Effector memory CD4-positive, alpha-beta T cell (primary cell): ENCODE measurements around the gene ZNF121.
A peak's percentile ranks its signal among the peaks of the same experiment; 100 is the strongest.

Source experiments
- DNase-seq, 3 donors: peaks; one replicate each; pipeline ENCODE4 v3.0.0-alpha.2; 2020
- H3K27ac ChIP-seq: 2 replicates; pipeline ENCODE4 v1.7.0; 2013; ENCODE audit warnings: mild to moderate bottlenecking, low read length, moderate library complexity; ENCODE audit not compliant: insufficient read depth, poor library complexity, severe bottlenecking
- H3K27me3 ChIP-seq: replicated peaks from 2 replicates; pipeline ENCODE4 v1.7.0; 2013; ENCODE audit warnings: mild to moderate bottlenecking, low read length; ENCODE audit not compliant: insufficient read depth, control insufficient read depth, poor library complexity, severe bottlenecking
- H3K36me3 ChIP-seq: 2 replicates; pipeline ENCODE4 v1.7.0; 2013; ENCODE audit warnings: mild to moderate bottlenecking, low read length, moderate library complexity; ENCODE audit not compliant: control insufficient read depth, insufficient read depth
- H3K4me1 ChIP-seq: 2 replicates; pipeline ENCODE4 v1.7.0; 2013; ENCODE audit warnings: low read length, mild to moderate bottlenecking; ENCODE audit not compliant: control insufficient read depth, insufficient read depth, poor library complexity, severe bottlenecking
- H3K4me3 ChIP-seq: 2 replicates; pipeline ENCODE4 v1.7.0; 2013; ENCODE audit warnings: low read length, low read depth, mild to moderate bottlenecking; ENCODE audit not compliant: insufficient read depth, poor library complexity, severe bottlenecking
- H3K9me3 ChIP-seq: 2 replicates; pipeline ENCODE4 v1.7.0; 2013; ENCODE audit warnings: mild to moderate bottlenecking, low read length, moderate library complexity; ENCODE audit not compliant: control insufficient read depth
- total RNA-seq, 3 donors: gene quantifications; one replicate each; lab custom pipeline; 2026; lab: John Stamatoyannopoulos, UW

The ZNF121 gene
- 78.8 to 89.9 (median 83.3) reads per million in 3 donors for total RNA-seq

GRCh38 chr19:9584073-9584833 is at the start of gene ZNF121:
TSS of gene ZNF121 (minus strand) at chr19:9584504. CDS start at chr19:9568097, 16,407 bp downstream.
- H3K9me3 ChIP-seq = no peaks in the 10 kb centered on the region
- H3K27me3 ChIP-seq = no peaks in the 10 kb centered on the region
- H3K4me3 ChIP-seq = peak within 1 kb of the TSS; percentile 98
- peaks cover 10% of the 10 kb centered on the region for H3K4me1 ChIP-seq
- H3K36me3 ChIP-seq = peaks cover 3% of the 10 kb centered on the region
- DNase-seq = peak; percentile 52 to 71 (median 56)
- H3K27ac ChIP-seq = peak within 1 kb of the TSS; percentile 94

- no peaks in the 10 kb centered on the region for H3K27me3 ChIP-seq
- H3K4me3 ChIP-seq = no peak overlapping the region
- H3K4me1 ChIP-seq = no peaks in the 10 kb centered on the region
- peaks cover 5% of the 10 kb centered on the region for H3K36me3 ChIP-seq
- no peak overlapping the region for H3K27ac ChIP-seq
- no peak for DNase-seq
- no peaks in the 10 kb centered on the region for H3K9me3 ChIP-seq
Observed at GRCh38 chr19:9627856-9628255, 43.6 kb upstream of the ZNF121 start.

GRCh38 chr19:9622531-9622930 is 38.2 kb upstream of the ZNF121 start:
- no peak for DNase-seq
- no peak overlapping the region for H3K4me3 ChIP-seq
- peaks cover 8% of the 10 kb centered on the region for H3K4me1 ChIP-seq
- peaks cover 14% of the 10 kb centered on the region for H3K36me3 ChIP-seq
- H3K9me3 ChIP-seq = no peaks in the 10 kb centered on the region
- H3K27me3 ChIP-seq = no peaks in the 10 kb centered on the region
- H3K27ac ChIP-seq = no peak overlapping the region

- peak within 1 kb of the TSS; percentile 94 for H3K27ac ChIP-seq
- peak; percentile 78 to 85 (median 83) for DNase-seq
- H3K36me3 ChIP-seq = peaks cover 16% of the 10 kb centered on the region
- H3K9me3 ChIP-seq = no peaks in the 10 kb centered on the region
- H3K4me3 ChIP-seq = peak within 1 kb of the TSS; percentile 87
- H3K27me3 ChIP-seq = no peaks in the 10 kb centered on the region
- H3K4me1 ChIP-seq = peaks cover 8% of the 10 kb centered on the region
Observed at GRCh38 chr19:9621156-9622037, 37.1 kb upstream of the ZNF121 start, which contains the start of gene ZNF561. TSS of gene ZNF561 (minus strand) at chr19:9621232. CDS start at chr19:9619456, 1,776 bp downstream.

- Histone ChIP-seq H3K27me3 (no peaks in the 10 kb centered on the region), H3K9me3 (no peaks in the 10 kb centered on the region), H3K4me1 (peaks cover 8% of the 10 kb centered on the region), H3K36me3 (peaks cover 20% of the 10 kb centered on the region), H3K27ac (peak overlapping the region; percentile 94), H3K4me3 (peak overlapping the region; percentile 87)
- no peak for DNase-seq
Observed at GRCh38 chr19:9620842-9621155, 36.5 kb upstream of the ZNF121 start.

- Histone ChIP-seq H3K4me3 (no peak overlapping the region), H3K36me3 (peaks cover 68% of the 10 kb centered on the region), H3K4me1 (peaks cover 3% of the 10 kb centered on the region), H3K27ac (no peak overlapping the region), H3K27me3 (no peaks in the 10 kb centered on the region), H3K9me3 (peaks cover 11% of the 10 kb centered on the region)
- DNase-seq = no peak
Observed at GRCh38 chr19:9615844-9616243, 31.5 kb upstream of the ZNF121 start.

GRCh38 chr19:9610484-9611113 is 26.3 kb upstream of the ZNF121 start:
- no peaks in the 10 kb centered on the region for H3K4me1 ChIP-seq
- peaks cover 56% of the 10 kb centered on the region for H3K36me3 ChIP-seq
- H3K4me3 ChIP-seq = no peak overlapping the region
- peaks cover 30% of the 10 kb centered on the region for H3K9me3 ChIP-seq
- DNase-seq = no peak
- no peak overlapping the region for H3K27ac ChIP-seq
- H3K27me3 ChIP-seq = no peaks in the 10 kb centered on the region

GRCh38 chr19:9608912-9609311 is 24.6 kb upstream of the ZNF121 start:
- Histone ChIP-seq H3K9me3 (peaks cover 30% of the 10 kb centered on the region), H3K27ac (no peak overlapping the region), H3K27me3 (no peaks in the 10 kb centered on the region), H3K4me3 (no peak overlapping the region), H3K36me3 (peaks cover 41% of the 10 kb centered on the region), H3K4me1 (no peaks in the 10 kb centered on the region)
- DNase-seq = no peak

- Histone ChIP-seq H3K4me1 (no peaks in the 10 kb centered on the region), H3K36me3 (no peaks in the 10 kb centered on the region), H3K27ac (no peak overlapping the region), H3K27me3 (no peaks in the 10 kb centered on the region), H3K9me3 (no peaks in the 10 kb centered on the region), H3K4me3 (no peak overlapping the region)
- no peak for DNase-seq
Observed at GRCh38 chr19:9597027-9597426, 12.7 kb upstream of the ZNF121 start.
